ENCODE results near the gene ANKRD9. TPM values are rescaled to one million over a fixed set of nuclear protein-coding genes. Genes with fewer than 3 reads are reported as not detected.

The ANKRD9 gene
- total and polyA plus RNA-seq, 2 of the 13 experiments (the other 11 are each of a cell fraction or from before 2014, with no cell fraction given), result 10.0 to 15.0 TPM

GRCh38 chr14:102540315-102541028 lies 30.9 kb upstream of the ANKRD9 start (continued):
- TF ChIP-seq ZMAT5 (CRISPR knock-in tag; IDR thresholded peaks at IDR 0.05; ENCODE audit: borderline replicate concordance, low read depth) (no peak), ZNF850 (CRISPR knock-in tag; conservative IDR thresholded peaks at IDR 0.05) (no peak), ZNF737 (CRISPR knock-in tag; IDR thresholded peaks at IDR 0.05; ENCODE audit: borderline replicate concordance) (peak; percentile 91; the same call in 1 of the 2 replicates), HOXA5 (CRISPR knock-in tag; IDR thresholded peaks at IDR 0.05) (no peak), CEBPZ (IDR thresholded peaks at IDR 0.05; ENCODE audit: low read length) (no peak), ZNF781 (CRISPR knock-in tag; IDR thresholded peaks at IDR 0.05; ENCODE audit: borderline replicate concordance, not compliant biosample characterization) (no peak), ZNF740 (CRISPR knock-in tag; IDR thresholded peaks at IDR 0.05) (no peak), SP4 (CRISPR knock-in tag; IDR thresholded peaks at IDR 0.05) (no peak; the same call in 1 of the 2 replicates), ZNF510 (CRISPR knock-in tag; IDR thresholded peaks at IDR 0.05; ENCODE audit: low read depth) (no peak), CSRNP1 (CRISPR knock-in tag; IDR thresholded peaks at IDR 0.05) (no peak; the same call in 1 of the 2 replicates), SALL2 (CRISPR knock-in tag; IDR thresholded peaks at IDR 0.05) (no peak), SKI (IDR thresholded peaks at IDR 0.05; ENCODE audit: partially characterized antibody) (no peak), ZNF234 (CRISPR knock-in tag; conservative IDR thresholded peaks at IDR 0.05) (no peak), ATF3 (CRISPR knock-in tag; IDR thresholded peaks at IDR 0.05) (no peak), FOXJ3 (CRISPR knock-in tag; IDR thresholded peaks at IDR 0.05; ENCODE audit: borderline replicate concordance) (no peak), MTA1 (CRISPR knock-in tag; IDR thresholded peaks at IDR 0.05; ENCODE audit: borderline replicate concordance) (no peak), ZBTB4 (CRISPR knock-in tag; IDR thresholded peaks at IDR 0.05; ENCODE audit: borderline replicate concordance) (0 out of 2 replicates have a peak, but pooled peaks have one; percentile 51), NPAS2 (CRISPR knock-in tag; IDR thresholded peaks at IDR 0.05; ENCODE audit: borderline replicate concordance) (no peak), ZNF225 (CRISPR knock-in tag; IDR thresholded peaks at IDR 0.05) (peak; percentile 54; the same call in 1 of the 2 replicates)
